CD8-positive, alpha-beta memory T cell (primary cell): ENCODE measurements around the gene SIGLECL1. TPM values are rescaled to one million over a fixed set of nuclear protein-coding genes. Genes with fewer than 3 reads are reported as not detected.

Experiments used
- CTCF ChIA-PET: fragments of 350-600 bp; sonication (Branson Sonifier 250); formaldehyde crosslinking; loops from one replicate; lab custom pipeline; 2021; ENCODE audit warnings: antibody characterized with exemption; lab: Charles Lee
- POLR2A ChIA-PET: fragments of 350-600 bp; sonication (Branson Sonifier 250); formaldehyde crosslinking; loops from one replicate; lab custom pipeline; 2021; ENCODE audit warnings: antibody characterized with exemption; lab: Charles Lee
- DNase-seq, 5 donors: peaks; one replicate each; pipeline versions ENCODE4 v3.0.0 to v3.0.0-alpha.2; 2020 to 2022; ENCODE audit warnings: mixed read lengths in 1 of 5
- H3K27ac ChIP-seq: one replicate; pipeline ENCODE4 v1.7.0; 2013; ENCODE audit warnings: low read depth, mild to moderate bottlenecking, low read length, moderate library complexity
- H3K27me3 ChIP-seq: 2 replicates; pipeline ENCODE4 v1.7.0; 2013; ENCODE audit warnings: low read length, mild to moderate bottlenecking; ENCODE audit not compliant: insufficient read depth, poor library complexity, severe bottlenecking
- H3K36me3 ChIP-seq: 2 replicates; pipeline ENCODE4 v1.7.0; 2013; ENCODE audit warnings: mild to moderate bottlenecking, low read length, moderate library complexity; ENCODE audit not compliant: insufficient read depth
- H3K4me1 ChIP-seq: 2 replicates; pipeline ENCODE4 v1.7.0; 2013; ENCODE audit warnings: mild to moderate bottlenecking, low read length, moderate library complexity; ENCODE audit not compliant: insufficient read depth
- H3K4me3 ChIP-seq: 2 replicates; pipeline ENCODE4 v1.7.0; 2013; ENCODE audit warnings: mild to moderate bottlenecking, low read length
- H3K9me3 ChIP-seq: 2 replicates; pipeline ENCODE4 v1.7.0; 2013; ENCODE audit warnings: mild to moderate bottlenecking, low read length
- H3K27ac Mint-ChIP-seq, 8 donors: one replicate each; pipeline ENCODE4 v1.8.0; 2020 to 2021; ENCODE audit warnings: mixed read lengths in 8 of 8, mild to moderate bottlenecking in 6 of 8, inconsistent platforms in 3 of 8, moderate library complexity in 3 of 8
- H3K27me3 Mint-ChIP-seq, 2 donors: one replicate each; pipeline ENCODE4 v1.8.0; 2020 to 2021; ENCODE audit warnings: mixed read lengths in 2 of 2, mild to moderate bottlenecking in 1 of 2, moderate library complexity in 1 of 2
- H3K36me3 Mint-ChIP-seq, 3 donors: one replicate each; pipeline ENCODE4 v1.8.0; 2020 to 2021; ENCODE audit warnings: mixed read lengths in 3 of 3, inconsistent platforms in 1 of 3, mild to moderate bottlenecking in 1 of 3
- H3K4me1 Mint-ChIP-seq, 3 donors: one replicate each; pipeline ENCODE4 v1.8.0; 2020 to 2021; ENCODE audit warnings: mixed read lengths in 3 of 3, inconsistent platforms in 1 of 3, mild to moderate bottlenecking in 1 of 3
- H3K4me3 Mint-ChIP-seq, 7 donors: one replicate each; pipeline ENCODE4 v1.8.0; 2020 to 2021; ENCODE audit warnings: mixed read lengths in 7 of 7, mild to moderate bottlenecking in 6 of 7, moderate library complexity in 4 of 7, inconsistent platforms in 2 of 7
- H3K9me3 Mint-ChIP-seq, 5 donors: one replicate each; pipeline ENCODE4 v1.8.0; 2020 to 2022; ENCODE audit warnings: mixed read lengths in 5 of 5, mild to moderate bottlenecking in 3 of 5, moderate library complexity in 2 of 5, inconsistent platforms in 1 of 5
- polyA plus RNA-seq: library from polyadenylated mRNA; unstranded; fragments of 300-500 nt; fragmentation: Illumina TruSeq; gene quantifications from one replicate; pipeline ENCODE4 v1.2.3, GENCODE V29; 2021
- total RNA-seq, 2 experiments: library from RNA; stranded (reverse); gene quantifications; one replicate each; pipeline ENCODE4 v1.2.3, GENCODE V29; 2021

The SIGLECL1 gene
- total and polyA plus RNA-seq, 3 experiments from 2014 or later, result not detected

DNA sequence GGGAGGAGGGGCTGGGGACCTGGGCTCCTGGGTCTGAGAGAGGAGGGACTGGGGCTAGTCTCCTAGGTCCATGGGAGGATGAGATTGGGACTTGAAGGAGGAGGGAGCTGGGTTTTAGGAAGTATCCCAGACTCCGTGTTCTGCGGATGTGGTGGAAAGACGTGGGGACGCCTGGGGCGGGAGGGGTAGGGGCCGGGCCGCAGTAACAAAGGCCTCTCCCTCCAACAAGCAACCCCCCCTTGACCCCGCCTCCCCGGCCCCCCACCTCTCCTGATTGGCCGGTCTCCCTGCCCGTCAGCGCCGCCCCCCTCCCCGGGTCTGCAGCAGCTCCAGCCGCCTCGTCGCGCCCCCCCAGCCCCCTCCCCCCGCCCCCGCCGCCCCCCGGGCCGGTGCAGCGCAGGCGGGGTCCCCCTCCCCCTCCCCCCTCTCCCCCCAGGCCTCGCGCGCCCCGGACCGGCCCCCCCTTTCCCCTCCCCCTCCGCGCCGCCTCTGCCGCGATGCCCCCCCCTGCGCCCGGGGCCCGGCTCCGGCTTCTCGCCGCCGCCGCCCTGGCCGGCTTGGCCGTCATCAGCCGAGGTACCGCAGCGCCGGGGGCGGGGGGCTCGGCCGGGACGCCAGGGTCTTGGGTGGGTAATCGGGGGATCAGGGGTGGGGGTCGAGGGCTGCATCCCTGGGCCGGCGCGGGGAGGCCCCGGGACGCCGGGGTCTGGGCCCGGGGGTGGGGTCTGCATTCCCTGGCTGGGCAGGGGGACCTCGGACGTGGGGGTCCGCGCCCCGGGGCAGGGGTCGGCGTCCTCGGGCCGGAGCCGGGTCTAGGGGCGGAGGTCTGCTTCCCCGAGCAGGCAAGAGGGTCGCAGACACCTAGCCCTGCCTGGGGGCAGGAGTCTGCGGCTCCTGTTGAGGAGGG, 60.7 kb downstream of the SIGLECL1 start, which contains the start of gene IGLON5:
Gene IGLON5, plus strand, starts transcription at position 294 of the 907 bp plus-strand sequence. Its CDS starts 204 bp downstream, at position 498.
- ChIA-PET CTCF (no interaction called here), POLR2A (no interaction called here)
- Mint-ChIP-seq H3K9me3 (peaks cover 10 to 22% (median 15%) of the 10 kb centered on the region in 5 donors), H3K27me3 (peaks cover 48 to 55% of the 10 kb centered on the region in 2 donors), H3K27ac (peak within 1 kb of the TSS in 2 of 8 donors; percentile 55 to 58), H3K4me1 (peaks cover 3 to 14% (median 5%) of the 10 kb centered on the region in 3 donors), H3K4me3 (no peak within 1 kb of the TSS), H3K36me3 (peaks cover 0 to 4% (median 0%) of the 10 kb centered on the region in 3 donors)
- no peaks in the 10 kb centered on the region for H3K36me3 ChIP-seq
- H3K27ac ChIP-seq, result no peak within 1 kb of the TSS
- H3K4me3 ChIP-seq, result no peak within 1 kb of the TSS
- H3K9me3 ChIP-seq, result no peaks in the 10 kb centered on the region
- DNase-seq, result no peak
- no peaks in the 10 kb centered on the region for H3K27me3 ChIP-seq
- H3K4me1 ChIP-seq, result no peaks in the 10 kb centered on the region

DNA sequence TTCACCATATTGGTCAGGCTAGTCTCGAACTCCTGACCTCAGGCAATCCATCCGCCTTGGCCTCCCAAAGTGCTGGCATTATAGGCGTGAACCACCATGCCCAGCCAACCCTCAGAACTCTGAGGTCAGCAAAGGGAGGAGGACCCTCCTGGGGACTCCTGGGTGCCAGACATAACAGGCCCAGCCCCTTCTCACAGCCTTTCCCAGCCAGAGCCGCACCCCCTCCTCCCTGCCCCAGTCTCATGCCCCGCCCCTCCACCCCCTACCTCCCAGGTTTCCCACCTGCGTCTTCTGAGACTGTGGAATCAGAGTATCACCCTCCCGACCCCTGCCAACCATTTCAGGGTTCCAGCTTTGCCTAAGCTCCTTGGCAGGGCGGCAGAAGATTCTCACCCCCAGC, 65.8 kb downstream of the SIGLECL1 start:
- peaks cover 27 to 38% of the 10 kb centered on the region in 2 donors for H3K27me3 Mint-ChIP-seq
- CTCF ChIA-PET, result no interaction called here

DNA sequence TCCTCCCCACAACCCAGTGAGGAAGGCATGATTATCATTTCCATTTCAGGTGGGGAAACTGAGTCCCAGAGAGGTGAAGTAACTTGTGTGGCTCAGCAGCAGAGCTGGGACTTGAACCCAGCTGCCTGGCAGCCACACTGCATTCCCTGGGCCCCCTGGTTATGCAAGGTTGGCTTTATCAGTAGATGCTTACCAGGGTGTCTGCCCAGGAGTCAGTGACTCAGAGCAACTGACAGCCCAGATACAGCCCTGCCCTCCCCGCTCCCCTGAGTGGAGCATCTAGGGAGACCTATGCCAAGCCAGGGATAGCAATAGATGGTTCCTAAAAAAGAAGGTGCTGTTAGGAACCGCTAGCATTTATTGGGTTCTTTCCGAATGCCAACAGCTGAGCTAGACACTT, 66.5 kb downstream of the SIGLECL1 start:
- H3K27ac Mint-ChIP-seq, result no peak overlapping the region

More for the DNA sequence above, 65.8 kb downstream of the SIGLECL1 start:
- no peak for DNase-seq
- Mint-ChIP-seq H3K9me3 (peaks cover 0 to 6% (median 2%) of the 10 kb centered on the region in 5 donors), H3K36me3 (peaks cover 0 to 4% (median 0%) of the 10 kb centered on the region in 3 donors), H3K4me3 (no peak overlapping the region), H3K27ac (no peak overlapping the region), H3K4me1 (peaks cover 3 to 10% (median 5%) of the 10 kb centered on the region in 3 donors)
- Histone ChIP-seq H3K27me3 (no peaks in the 10 kb centered on the region), H3K4me3 (no peak overlapping the region), H3K36me3 (no peaks in the 10 kb centered on the region), H3K9me3 (no peaks in the 10 kb centered on the region), H3K4me1 (no peaks in the 10 kb centered on the region), H3K27ac (no peak overlapping the region)
- POLR2A ChIA-PET, result no interaction called here

DNA sequence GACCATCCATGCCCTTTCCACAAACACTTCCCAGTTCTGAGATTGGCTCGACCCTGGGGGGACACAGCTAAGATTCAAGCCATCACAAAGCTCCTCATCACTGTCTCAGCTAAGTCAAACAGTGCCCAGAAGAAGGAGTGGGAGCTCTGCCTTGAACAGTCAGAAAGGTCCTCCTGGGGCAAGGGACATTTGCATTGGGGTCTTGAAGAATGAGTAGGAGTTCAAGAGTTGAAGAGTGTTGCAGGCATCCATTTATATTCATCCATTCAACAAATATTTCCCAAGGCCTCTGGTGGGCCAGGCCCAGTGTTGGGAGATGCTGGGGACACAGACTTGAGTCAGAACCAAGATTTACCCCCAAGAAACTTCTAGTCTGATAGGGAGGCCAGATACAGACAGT, 67.1 kb downstream of the SIGLECL1 start:
- Mint-ChIP-seq H3K27me3 (peaks cover 21 to 38% of the 10 kb centered on the region in 2 donors), H3K4me1 (peaks cover 0 to 7% (median 5%) of the 10 kb centered on the region in 3 donors), H3K9me3 (peaks cover 0 to 4% (median 2%) of the 10 kb centered on the region in 5 donors), H3K36me3 (peaks cover 0 to 4% (median 0%) of the 10 kb centered on the region in 3 donors), H3K4me3 (no peak overlapping the region), H3K27ac (no peak overlapping the region)
- H3K27me3 ChIP-seq, result no peaks in the 10 kb centered on the region
- H3K4me1 ChIP-seq, result no peaks in the 10 kb centered on the region
- H3K27ac ChIP-seq, result no peak overlapping the region
- ChIA-PET CTCF (no interaction called here), POLR2A (no interaction called here)
- no peaks in the 10 kb centered on the region for H3K9me3 ChIP-seq
- no peak for DNase-seq
- H3K36me3 ChIP-seq, result no peaks in the 10 kb centered on the region
- no peak overlapping the region for H3K4me3 ChIP-seq

More for the DNA sequence above, 66.5 kb downstream of the SIGLECL1 start:
- H3K4me1 Mint-ChIP-seq, result peaks cover under 1 to 8% (median 5%) of the 10 kb centered on the region in 3 donors
- H3K27ac ChIP-seq, result no peak overlapping the region
- H3K9me3 Mint-ChIP-seq, result peaks cover 0 to 3% (median 2%) of the 10 kb centered on the region in 5 donors
- no peak for DNase-seq
- H3K4me3 ChIP-seq, result no peak overlapping the region
- ChIA-PET POLR2A (no interaction called here), CTCF (no interaction called here)
- no peaks in the 10 kb centered on the region for H3K36me3 ChIP-seq
- H3K4me3 Mint-ChIP-seq, result no peak overlapping the region
- H3K4me1 ChIP-seq, result no peaks in the 10 kb centered on the region
- no peaks in the 10 kb centered on the region for H3K9me3 ChIP-seq
- peaks cover 0 to 4% (median 0%) of the 10 kb centered on the region in 3 donors for H3K36me3 Mint-ChIP-seq
- H3K27me3 ChIP-seq, result no peaks in the 10 kb centered on the region
- H3K27me3 Mint-ChIP-seq, result peaks cover 24 to 35% of the 10 kb centered on the region in 2 donors

Other genes with a start within 250 kb of the SIGLECL1 start
- not detected for gene KLK8, start 249.5 kb upstream of the SIGLECL1 start, total RNA-seq
- gene KLK8, start 249.5 kb upstream of the SIGLECL1 start, polyA plus RNA-seq, result not detected
- gene KLK10, start 231.4 kb upstream of the SIGLECL1 start, total RNA-seq, result not detected
- gene KLK10, start 231.4 kb upstream of the SIGLECL1 start, polyA plus RNA-seq, result not detected
- gene KLK11, start 224.5 kb upstream of the SIGLECL1 start, total RNA-seq, result not detected
- gene KLK11, start 224.5 kb upstream of the SIGLECL1 start, polyA plus RNA-seq, result not detected
- gene KLK12, start 216.1 kb upstream of the SIGLECL1 start, total RNA-seq, result not detected
- gene KLK12, start 216.1 kb upstream of the SIGLECL1 start, polyA plus RNA-seq, result not detected
- gene KLK13, start 186.0 kb upstream of the SIGLECL1 start, total RNA-seq, result not detected
- gene KLK13, start 186.0 kb upstream of the SIGLECL1 start, polyA plus RNA-seq, result not detected
- under 1 TPM; 0.26 to 0.31 TPM for gene KLK14, start 168.2 kb upstream of the SIGLECL1 start, total RNA-seq
- not detected for gene KLK14, start 168.2 kb upstream of the SIGLECL1 start, polyA plus RNA-seq
- 10 to 100 TPM; 11.0 to 13.4 TPM for gene CTU1, start 142.7 kb upstream of the SIGLECL1 start, total RNA-seq
- gene CTU1, start 142.7 kb upstream of the SIGLECL1 start, polyA plus RNA-seq, result 8.8 TPM
- gene SIGLEC9, start 126.2 kb upstream of the SIGLECL1 start, total RNA-seq, result under 1 TPM; 0.46 to 0.93 TPM
- 3.6 TPM for gene SIGLEC9, start 126.2 kb upstream of the SIGLECL1 start, polyA plus RNA-seq
- gene SIGLEC7, start 108.8 kb upstream of the SIGLECL1 start, total RNA-seq, result under 1 TPM; 0.42 to 0.46 TPM
- gene SIGLEC7, start 108.8 kb upstream of the SIGLECL1 start, polyA plus RNA-seq, result 2.5 TPM
- gene CD33, start 26.0 kb upstream of the SIGLECL1 start, total RNA-seq, result under 1 TPM; 0.47 to 0.70 TPM
- gene CD33, start 26.0 kb upstream of the SIGLECL1 start, polyA plus RNA-seq, result not detected
- under 1 TPM; 0.09 TPM for gene IGLON5, start 60.6 kb downstream of the SIGLECL1 start, total RNA-seq
- not detected for gene IGLON5, start 60.6 kb downstream of the SIGLECL1 start, polyA plus RNA-seq
- 1 to 10 TPM; 3.3 to 3.6 TPM for gene VSIG10L, start 91.1 kb downstream of the SIGLECL1 start, total RNA-seq
- gene VSIG10L, start 91.1 kb downstream of the SIGLECL1 start, polyA plus RNA-seq, result 0.29 TPM
- 100 to 1,000 TPM; 122 to 124 TPM for gene ETFB, start 115.3 kb downstream of the SIGLECL1 start, total RNA-seq
- 80.0 TPM for gene ETFB, start 115.3 kb downstream of the SIGLECL1 start, polyA plus RNA-seq
- 10 to 100 TPM; 24.9 to 25.0 TPM for gene CLDND2, start 117.9 kb downstream of the SIGLECL1 start, total RNA-seq
- 1.5 TPM for gene CLDND2, start 117.9 kb downstream of the SIGLECL1 start, polyA plus RNA-seq
- gene NKG7, start 121.6 kb downstream of the SIGLECL1 start, total RNA-seq, result 100 to 1,000 TPM; 866 to 901 TPM
- gene NKG7, start 121.6 kb downstream of the SIGLECL1 start, polyA plus RNA-seq, result 2,087 TPM
- under 1 TPM; 0.66 to 0.93 TPM for gene LIM2, start 136.9 kb downstream of the SIGLECL1 start, total RNA-seq
- gene LIM2, start 136.9 kb downstream of the SIGLECL1 start, polyA plus RNA-seq, result 0.38 TPM
- gene C19orf84, start 139.5 kb downstream of the SIGLECL1 start, total RNA-seq, result not detected
- gene C19orf84, start 139.5 kb downstream of the SIGLECL1 start, polyA plus RNA-seq, result not detected
- 1 to 10 TPM; 2.4 to 2.9 TPM for gene SIGLEC10, start 166.6 kb downstream of the SIGLECL1 start, total RNA-seq
- gene SIGLEC10, start 166.6 kb downstream of the SIGLECL1 start, polyA plus RNA-seq, result 1.1 TPM
- not detected for gene SIGLEC8, start 207.4 kb downstream of the SIGLECL1 start, total RNA-seq
- gene SIGLEC8, start 207.4 kb downstream of the SIGLECL1 start, polyA plus RNA-seq, result not detected
- gene CEACAM18, start 227.5 kb downstream of the SIGLECL1 start, total RNA-seq, result not detected
- not detected for gene CEACAM18, start 227.5 kb downstream of the SIGLECL1 start, polyA plus RNA-seq